ENCODE measurements around the gene PRSS2. TPM values are rescaled to one million over a fixed set of nuclear protein-coding genes. Genes with fewer than 3 reads are reported as not detected.

The PRSS2 gene
- total RNA-seq, 1 donor from 2014 or later, result 272 TPM

DNA sequence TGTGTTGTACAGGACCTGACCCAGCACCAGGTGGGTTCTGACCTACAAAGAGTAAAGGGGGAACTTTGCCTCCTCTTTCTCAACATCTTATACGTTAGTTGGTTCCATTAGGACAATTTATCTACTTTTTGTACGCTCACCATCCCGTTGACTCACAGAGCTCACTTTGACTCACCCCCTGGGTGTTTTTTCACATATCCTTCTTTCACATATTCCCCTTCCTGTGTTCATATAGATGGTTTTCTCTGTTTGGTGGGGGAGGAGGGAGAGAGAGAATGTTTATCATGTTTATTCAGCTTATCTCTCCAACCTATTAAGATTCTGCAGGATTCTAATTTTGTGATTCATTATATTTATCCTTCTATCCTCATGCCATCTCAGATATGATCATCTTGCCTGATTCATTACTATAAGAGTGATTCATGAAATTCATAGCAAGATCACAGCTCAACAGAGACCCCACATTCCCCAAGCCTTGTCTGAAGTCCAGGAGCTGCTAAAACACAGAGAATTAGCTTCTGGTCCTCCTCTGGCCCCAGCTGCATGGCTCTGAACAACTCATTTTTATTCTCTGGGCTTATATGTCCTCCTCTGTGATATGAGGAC lies 37.2 kb downstream of the PRSS2 start:
- H3K27ac Mint-ChIP-seq, result no peak overlapping the region
- H3K4me1 Mint-ChIP-seq (ENCODE audit: unreplicated experiment), result no peaks in the 10 kb centered on the region
- TF ChIP-seq, protein P1, sequence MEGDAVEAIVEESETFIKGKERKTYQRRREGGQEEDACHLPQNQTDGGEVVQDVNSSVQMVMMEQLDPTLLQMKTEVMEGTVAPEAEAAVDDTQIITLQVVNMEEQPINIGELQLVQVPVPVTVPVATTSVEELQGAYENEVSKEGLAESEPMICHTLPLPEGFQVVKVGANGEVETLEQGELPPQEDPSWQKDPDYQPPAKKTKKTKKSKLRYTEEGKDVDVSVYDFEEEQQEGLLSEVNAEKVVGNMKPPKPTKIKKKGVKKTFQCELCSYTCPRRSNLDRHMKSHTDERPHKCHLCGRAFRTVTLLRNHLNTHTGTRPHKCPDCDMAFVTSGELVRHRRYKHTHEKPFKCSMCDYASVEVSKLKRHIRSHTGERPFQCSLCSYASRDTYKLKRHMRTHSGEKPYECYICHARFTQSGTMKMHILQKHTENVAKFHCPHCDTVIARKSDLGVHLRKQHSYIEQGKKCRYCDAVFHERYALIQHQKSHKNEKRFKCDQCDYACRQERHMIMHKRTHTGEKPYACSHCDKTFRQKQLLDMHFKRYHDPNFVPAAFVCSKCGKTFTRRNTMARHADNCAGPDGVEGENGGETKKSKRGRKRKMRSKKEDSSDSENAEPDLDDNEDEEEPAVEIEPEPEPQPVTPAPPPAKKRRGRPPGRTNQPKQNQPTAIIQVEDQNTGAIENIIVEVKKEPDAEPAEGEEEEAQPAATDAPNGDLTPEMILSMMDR (conservative IDR thresholded peaks at IDR 0.05), result no peak
- H3K36me3 Mint-ChIP-seq, result no peaks in the 10 kb centered on the region
- no peaks in the 10 kb centered on the region for H3K9me3 Mint-ChIP-seq
- H3K4me3 Mint-ChIP-seq, result no peak overlapping the region
- DNase-seq (ENCODE audit: extremely low spot score, unreplicated experiment), result no peak
- H3K27me3 Mint-ChIP-seq, result peaks cover 77% of the 10 kb centered on the region

DNA sequence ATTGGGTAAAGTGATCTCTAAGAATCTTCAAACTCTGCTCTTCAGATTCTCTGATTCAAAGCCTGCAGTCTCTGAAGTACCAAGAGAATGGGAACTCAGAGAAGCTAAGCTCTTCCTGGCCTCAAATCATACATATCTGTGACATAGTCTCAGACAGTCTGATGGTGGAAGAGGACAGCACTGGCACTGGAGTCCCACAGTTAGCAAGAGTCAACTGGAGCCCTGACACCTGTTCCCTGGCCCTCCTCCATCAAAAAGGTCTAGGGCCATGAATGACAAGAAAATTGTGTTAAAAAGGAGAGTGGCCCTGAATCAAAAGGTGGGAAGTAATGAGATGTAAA lies 37.7 kb downstream of the PRSS2 start:
- H3K36me3 Mint-ChIP-seq, result no peaks in the 10 kb centered on the region
- DNase-seq (ENCODE audit: extremely low spot score, unreplicated experiment), result no peak
- H3K27ac Mint-ChIP-seq, result no peak overlapping the region
- TF ChIP-seq, protein P1 (conservative IDR thresholded peaks at IDR 0.05), result no peak
- peaks cover 77% of the 10 kb centered on the region for H3K27me3 Mint-ChIP-seq
- no peak overlapping the region for H3K4me3 Mint-ChIP-seq
- no peaks in the 10 kb centered on the region for H3K9me3 Mint-ChIP-seq
- H3K4me1 Mint-ChIP-seq (ENCODE audit: unreplicated experiment), result no peaks in the 10 kb centered on the region

- no peaks in the 10 kb centered on the region for H3K4me1 Mint-ChIP-seq (ENCODE audit: unreplicated experiment)
- no peak overlapping the region for H3K27ac Mint-ChIP-seq
- peaks cover 77% of the 10 kb centered on the region for H3K27me3 Mint-ChIP-seq
- H3K36me3 Mint-ChIP-seq, result no peaks in the 10 kb centered on the region
- H3K4me3 Mint-ChIP-seq, result no peak overlapping the region
- no peaks in the 10 kb centered on the region for H3K9me3 Mint-ChIP-seq
- DNase-seq (ENCODE audit: extremely low spot score, unreplicated experiment), result no peak
- TF ChIP-seq, protein P1 (conservative IDR thresholded peaks at IDR 0.05), result no peak
Measured at GRCh38 chr7:142808802-142809583, 38.2 kb downstream of the PRSS2 start.

GRCh38 chr7:142809671-142810070 lies 38.9 kb downstream of the PRSS2 start:
- no peak for DNase-seq (ENCODE audit: extremely low spot score, unreplicated experiment)
- no peaks in the 10 kb centered on the region for H3K9me3 Mint-ChIP-seq

GRCh38 chr7:142811154-142811737 lies 40.5 kb downstream of the PRSS2 start:
- TF ChIP-seq, protein P1 (conservative IDR thresholded peaks at IDR 0.05), result peak; percentile 79
- no peak for DNase-seq (ENCODE audit: extremely low spot score, unreplicated experiment)
- Mint-ChIP-seq H3K4me3 (no peak overlapping the region), H3K27ac (no peak overlapping the region), H3K4me1 (ENCODE audit: unreplicated experiment) (no peaks in the 10 kb centered on the region), H3K9me3 (no peaks in the 10 kb centered on the region), H3K27me3 (peaks cover 70% of the 10 kb centered on the region), H3K36me3 (no peaks in the 10 kb centered on the region)

More at GRCh38 chr7:142809671-142810070, 38.9 kb downstream of the PRSS2 start:
- Mint-ChIP-seq H3K4me3 (no peak overlapping the region), H3K27ac (no peak overlapping the region), H3K4me1 (ENCODE audit: unreplicated experiment) (no peaks in the 10 kb centered on the region), H3K36me3 (no peaks in the 10 kb centered on the region), H3K27me3 (peaks cover 75% of the 10 kb centered on the region)
- TF ChIP-seq, protein P1 (conservative IDR thresholded peaks at IDR 0.05), result no peak
